RWPE2 (cell line): ENCODE results near the gene NDRG2.

Experiments
- ATAC-seq: fragments of 200-7000 bp; cut with Tn5 transposase; 3 replicates; pipeline ENCODE4 v1.9.1; 2021; ENCODE audit warnings: low read depth
- DNase-seq: peaks from one replicate; pipeline ENCODE4 v3.0.0-alpha.2; 2020; ENCODE audit warnings: low spot score
- H3K27ac ChIP-seq: fragments of 450-650 bp; 2 replicates; pipeline ENCODE4 v1.5.1; 2017; ENCODE audit warnings: mild to moderate bottlenecking; ENCODE audit not compliant: poor library complexity, severe bottlenecking
- H3K27me3 ChIP-seq: fragments of 250-450 bp; sonication (Bioruptor Pico); 2 replicates; pipeline ENCODE4 v1.5.1; 2021; ENCODE audit warnings: mild to moderate bottlenecking, moderate library complexity; ENCODE audit not compliant: insufficient read depth, poor library complexity, severe bottlenecking
- H3K36me3 ChIP-seq: fragments of 250-450 bp; sonication (Bioruptor Pico); 2 replicates; pipeline ENCODE4 v1.5.1; 2020; ENCODE audit warnings: low read depth, mild to moderate bottlenecking, moderate library complexity
- H3K4me1 ChIP-seq: fragments of 250-450 bp; sonication (Bioruptor Pico); 2 replicates; pipeline ENCODE4 v1.5.1; 2021; ENCODE audit warnings: mild to moderate bottlenecking, moderate library complexity; ENCODE audit not compliant: insufficient read depth, poor library complexity, severe bottlenecking
- H3K4me3 ChIP-seq: fragments of 250-450 bp; sonication (Bioruptor Pico); 2 replicates; pipeline ENCODE4 v1.5.1; 2021; ENCODE audit warnings: mild to moderate bottlenecking, moderate library complexity; ENCODE audit not compliant: severe bottlenecking
- H3K9me3 ChIP-seq: fragments of 250-450 bp; sonication (Bioruptor Pico); 2 replicates; pipeline ENCODE4 v1.5.1; 2021; ENCODE audit warnings: mild to moderate bottlenecking, moderate library complexity; ENCODE audit not compliant: severe bottlenecking
- CTCF ChIP-seq: fragments of 450-650 bp; IDR thresholded peaks from one replicate; pipeline ENCODE4 v1.5.1; 2017; ENCODE audit warnings: mild to moderate bottlenecking, moderate library complexity; ENCODE audit not compliant: poor library complexity, severe bottlenecking

The NDRG2 gene

DNA sequence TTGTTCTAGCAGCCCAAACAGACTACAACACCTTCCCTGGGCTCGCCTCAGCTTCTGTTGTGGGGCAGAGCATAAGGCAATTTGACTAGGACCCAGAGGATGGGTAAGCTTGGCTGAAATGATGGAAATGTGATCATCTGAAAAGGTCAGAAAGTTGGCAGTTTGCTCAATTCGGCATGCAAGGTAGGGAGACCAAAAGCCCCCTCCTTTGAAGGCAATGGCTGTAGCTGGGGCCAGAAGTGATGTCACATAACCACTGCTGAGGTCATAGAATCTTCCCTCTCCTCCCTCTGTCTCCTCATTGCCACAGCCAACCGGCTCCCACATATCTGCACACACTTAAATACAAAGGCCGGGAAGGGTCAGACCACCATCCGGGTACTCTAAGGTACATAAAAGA is 5.1 kb upstream of the NDRG2 start, which contains the start of gene TPPP2:
Gene TPPP2, plus strand, starts transcription at position 301 of the 400 bp plus-strand sequence. CDS start 365 bp downstream, outside the sequence.
- no peaks in the 10 kb centered on the region for H3K4me1 ChIP-seq
- DNase-seq, result no peak
- no peak for ATAC-seq
- no peak within 1 kb of the TSS for H3K27ac ChIP-seq
- no peak within 1 kb of the TSS for H3K4me3 ChIP-seq
- no peaks in the 10 kb centered on the region for H3K36me3 ChIP-seq
- H3K9me3 ChIP-seq, result no peaks in the 10 kb centered on the region
- no peak for TF ChIP-seq CTCF
- no peaks in the 10 kb centered on the region for H3K27me3 ChIP-seq

DNA sequence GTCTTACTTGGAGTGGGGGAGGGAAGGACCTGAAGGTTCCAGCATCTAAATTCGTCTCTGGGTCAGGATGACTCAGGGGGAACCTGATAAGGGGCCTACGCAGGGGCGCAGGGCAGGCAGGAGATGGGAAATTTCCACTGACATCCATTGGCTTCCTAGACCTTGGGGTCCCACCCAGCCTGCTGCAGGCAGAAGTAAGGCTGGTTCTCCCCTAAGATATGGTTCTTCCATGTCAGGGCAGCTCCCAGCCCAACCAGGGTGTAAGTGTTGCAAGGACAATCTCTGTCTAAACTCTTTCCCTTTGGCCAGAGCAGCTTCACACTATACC is 2.1 kb upstream of the NDRG2 start:
- no peak for TF ChIP-seq CTCF
- ATAC-seq (0 out of 3 replicates have a peak, but pooled peaks have one; percentile 14), DNase-seq (no peak)
- no peak overlapping the region for H3K4me3 ChIP-seq
- H3K9me3 ChIP-seq, result no peaks in the 10 kb centered on the region
- no peaks in the 10 kb centered on the region for H3K27me3 ChIP-seq
- H3K4me1 ChIP-seq, result no peaks in the 10 kb centered on the region
- H3K27ac ChIP-seq, result no peak overlapping the region
- no peaks in the 10 kb centered on the region for H3K36me3 ChIP-seq

DNA sequence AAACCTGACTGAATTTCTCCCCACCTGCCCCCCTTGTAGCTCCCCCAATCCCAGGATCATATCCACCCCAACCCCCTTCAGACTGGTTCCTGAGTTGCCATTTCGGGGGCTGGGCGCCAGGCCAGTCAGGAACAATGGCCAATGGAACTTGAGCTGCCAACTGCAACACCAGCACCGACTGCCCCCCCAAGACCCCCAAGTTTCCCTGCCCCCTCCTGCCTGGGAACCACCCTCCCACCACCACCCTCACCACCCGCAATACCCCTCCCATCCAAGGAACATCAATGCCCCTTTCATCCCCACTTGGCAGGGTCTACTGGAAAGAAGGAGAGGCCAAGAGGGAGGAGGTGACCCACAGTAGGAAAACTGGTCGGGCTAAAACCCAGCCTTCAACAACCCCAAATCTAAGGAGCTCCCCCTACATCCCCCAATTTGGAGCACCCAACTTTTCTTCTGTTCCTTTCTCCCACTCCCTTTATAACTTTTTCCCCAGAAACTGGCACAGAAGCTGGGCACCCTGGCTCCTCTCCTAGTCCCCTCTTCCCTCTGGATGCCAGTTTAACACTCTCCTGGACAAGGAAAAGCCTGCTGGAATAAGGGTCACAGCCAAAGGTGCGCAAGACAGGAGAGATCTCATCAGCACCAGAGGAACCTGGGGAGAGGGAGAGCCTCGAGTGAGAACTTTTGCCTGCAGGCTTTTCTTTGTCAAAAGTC is 1.6 kb upstream of the NDRG2 start:
- no peaks in the 10 kb centered on the region for H3K27me3 ChIP-seq
- no peak for ATAC-seq
- no peaks in the 10 kb centered on the region for H3K9me3 ChIP-seq
- H3K4me1 ChIP-seq, result no peaks in the 10 kb centered on the region
- no peak overlapping the region for H3K4me3 ChIP-seq
- H3K36me3 ChIP-seq, result no peaks in the 10 kb centered on the region
- TF ChIP-seq CTCF, result no peak
- DNase-seq, result no peak
- H3K27ac ChIP-seq, result no peak overlapping the region

DNA sequence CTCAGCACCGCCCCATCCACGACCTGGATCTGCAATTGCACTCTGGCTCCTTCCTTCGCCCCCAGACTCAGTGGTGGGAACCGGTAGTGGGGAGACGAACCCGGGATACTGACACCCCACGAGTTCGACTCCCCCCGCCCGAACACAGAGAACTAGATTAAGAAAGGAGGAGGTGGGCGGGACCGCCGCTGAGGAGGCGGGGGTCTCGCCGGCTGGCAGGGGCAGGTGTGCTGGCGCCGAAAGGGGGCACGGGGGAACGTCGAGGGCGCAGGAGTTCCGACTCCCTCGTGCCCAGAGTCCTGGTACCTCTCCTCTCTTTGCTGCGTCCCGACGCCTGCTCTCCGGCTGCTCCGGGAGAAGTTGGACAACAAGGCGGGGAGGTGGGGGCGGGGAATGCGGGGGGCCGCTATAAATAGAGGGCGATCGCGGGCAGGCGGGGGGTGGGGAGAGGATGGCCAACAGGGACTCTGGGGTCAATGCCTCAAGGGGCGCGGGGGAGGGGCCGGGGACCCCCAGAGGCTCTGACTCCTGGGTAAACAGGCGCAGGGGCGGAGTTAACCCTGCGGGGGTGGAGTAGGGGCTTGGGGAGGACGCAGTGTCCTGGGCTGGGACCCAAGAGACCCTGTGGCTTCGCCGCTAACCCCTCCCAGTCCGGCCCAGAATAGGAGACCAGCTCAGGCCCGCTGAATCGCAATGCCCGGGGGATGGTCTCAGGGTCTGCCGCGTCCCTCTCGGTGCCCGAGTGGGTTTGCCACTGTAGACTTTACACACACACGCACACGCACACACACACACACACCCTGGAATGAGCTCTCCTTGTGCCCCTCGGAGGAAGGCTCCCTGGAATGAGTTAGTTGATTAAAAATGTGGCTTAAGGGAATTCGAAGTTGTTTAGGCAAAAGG is 761 bp upstream of the NDRG2 start:
- ATAC-seq (no peak), DNase-seq (no peak)
- H3K36me3 ChIP-seq, result no peaks in the 10 kb centered on the region
- H3K9me3 ChIP-seq, result no peaks in the 10 kb centered on the region
- no peak overlapping the region for H3K27ac ChIP-seq
- no peaks in the 10 kb centered on the region for H3K27me3 ChIP-seq
- H3K4me1 ChIP-seq, result no peaks in the 10 kb centered on the region
- peak overlapping the region; percentile 47 for H3K4me3 ChIP-seq
- no peak for TF ChIP-seq CTCF
